Activated T-cell treated with anti-CD3 and anti-CD28 coated beads for 1 hour (primary cell): ENCODE results near the gene ARHGEF33.
"Not testable (repeated sequence)": the region's sequence is repeated elsewhere in the genome, so short reads cannot be mapped to it uniquely, and the experiment has no call there.

Experiments used
- DNase-seq: peaks from one replicate; pipeline ENCODE4 v3.0.0-alpha.2; 2020; ENCODE audit warnings: low read depth

ARHGEF33 gene

DNA sequence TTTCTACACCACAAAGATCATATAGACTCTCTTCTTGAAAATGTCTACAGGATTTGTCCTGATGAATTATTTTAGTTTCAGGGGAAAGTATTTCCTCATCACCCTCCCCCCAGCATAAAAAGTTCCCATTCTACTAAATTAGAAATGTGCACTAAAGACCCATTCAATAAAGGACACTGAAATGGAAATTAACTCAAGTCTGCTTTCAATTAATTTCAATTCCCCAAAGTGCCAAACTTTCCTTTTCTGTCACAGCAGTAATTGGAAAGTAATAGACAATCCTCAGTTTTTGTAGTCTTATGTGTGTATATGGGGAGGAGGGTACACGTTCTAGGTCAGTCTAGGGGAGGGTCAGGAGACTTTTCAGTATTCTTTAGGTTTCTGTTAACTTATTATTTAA lies 21.5 kb downstream of the ARHGEF33 start:
- DNase-seq, result no peak

- DNase-seq, result no peak
Observed at GRCh38 chr2:38912619-38913018, 22.9 kb downstream of the ARHGEF33 start.

DNA sequence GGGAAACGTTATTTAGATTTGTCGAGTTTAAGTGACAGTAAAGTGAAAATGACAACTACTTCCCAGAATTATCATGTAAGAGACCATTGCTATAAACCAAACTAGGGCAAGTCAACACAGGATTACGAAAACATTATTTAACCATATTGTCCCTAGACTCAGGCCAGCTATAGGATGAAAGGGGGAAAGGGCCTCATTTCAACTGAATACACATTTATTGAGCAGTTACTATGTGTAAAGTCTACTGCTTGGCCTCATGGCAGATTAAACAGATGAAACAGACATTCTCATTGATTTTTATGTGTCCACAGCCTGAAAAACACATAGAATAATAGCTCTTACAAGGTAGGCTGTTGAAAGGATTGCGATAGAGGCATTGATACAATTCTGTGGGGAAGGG lies 32.7 kb downstream of the ARHGEF33 start:
- DNase-seq, result no peak

DNA sequence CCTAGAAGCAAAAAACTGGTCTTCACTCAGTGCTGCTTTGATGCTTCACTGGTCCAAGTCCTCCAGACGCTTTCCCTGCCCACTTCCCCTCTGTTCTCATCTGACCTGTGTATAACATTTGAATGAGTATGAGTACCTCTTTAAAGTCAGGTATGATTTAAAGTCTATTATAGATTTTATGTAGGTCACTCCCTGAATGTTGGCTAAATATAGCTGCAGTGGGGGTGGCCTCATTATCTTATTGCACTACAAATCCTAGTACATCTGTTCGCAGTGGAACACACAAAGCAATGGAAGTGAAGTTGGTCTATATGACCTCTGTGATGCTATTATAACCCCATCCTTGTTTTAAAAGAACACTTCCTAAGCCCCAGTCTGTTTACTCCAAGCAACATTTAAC lies 33.2 kb downstream of the ARHGEF33 start:
- no peak for DNase-seq

DNA sequence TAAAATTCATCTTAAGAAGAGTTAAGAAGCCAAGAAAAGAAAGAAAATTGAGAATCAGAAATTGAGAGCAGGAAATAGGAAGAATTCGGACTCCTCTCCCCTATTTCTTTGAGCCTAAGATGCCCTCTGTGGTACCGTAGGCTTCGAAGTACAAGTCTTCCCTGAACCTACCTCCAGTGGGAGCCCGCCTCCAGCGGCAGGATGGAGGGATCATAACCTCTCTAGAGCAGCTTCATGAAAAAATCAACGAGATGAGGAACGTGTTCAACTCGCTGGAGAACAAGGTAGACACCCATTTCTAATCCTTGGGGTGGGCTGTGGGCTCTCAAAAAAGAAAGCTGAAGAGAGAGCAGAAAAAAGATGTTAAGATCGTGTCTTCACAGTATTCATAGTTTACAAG lies 36.3 kb downstream of the ARHGEF33 start:
- no peak for DNase-seq

DNA sequence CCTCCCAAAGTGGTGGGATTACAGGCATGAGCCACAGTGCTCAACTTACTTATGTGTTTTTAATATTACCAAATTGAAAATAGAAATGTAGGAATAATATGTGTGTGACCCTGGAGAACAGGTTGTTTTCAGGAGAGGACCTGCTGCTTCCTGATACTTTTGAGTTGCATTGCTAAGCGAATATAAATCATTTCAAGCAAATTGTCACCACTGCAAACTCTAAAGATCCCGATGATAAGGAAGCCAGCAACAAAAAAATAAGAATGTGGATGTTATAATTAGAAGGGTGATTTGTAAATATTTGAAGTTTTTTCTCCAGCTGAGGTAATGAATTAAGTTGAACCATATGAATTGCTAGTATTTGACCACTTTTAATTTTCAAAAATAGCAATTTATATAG lies 40.9 kb downstream of the ARHGEF33 start:
- DNase-seq, result no peak

DNA sequence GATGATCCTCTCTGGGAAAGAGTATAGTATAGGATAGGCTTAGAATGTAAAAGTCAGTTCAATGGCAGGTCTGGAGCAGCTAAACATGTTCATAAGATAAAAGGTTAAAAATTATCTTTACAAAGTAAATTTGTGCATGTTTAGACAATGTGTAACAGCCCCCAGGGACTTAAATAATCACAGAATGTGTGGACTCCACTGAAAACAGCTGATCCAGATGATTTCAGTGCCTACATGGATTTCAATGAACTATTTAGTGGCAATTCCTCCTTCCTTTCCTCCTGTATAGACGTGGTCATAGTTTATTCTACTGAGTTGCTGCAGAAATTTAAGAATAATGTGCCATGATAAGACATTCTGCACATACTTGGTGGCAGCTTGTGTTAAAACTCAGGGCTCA lies 42.9 kb downstream of the ARHGEF33 start:
- DNase-seq, result no peak

GRCh38 chr2:38933653-38934052 lies 44.0 kb downstream of the ARHGEF33 start:
- DNase-seq, result no peak

- DNase-seq, result no peak
Observed at GRCh38 chr2:38934742-38935141, 45.1 kb downstream of the ARHGEF33 start.

DNA sequence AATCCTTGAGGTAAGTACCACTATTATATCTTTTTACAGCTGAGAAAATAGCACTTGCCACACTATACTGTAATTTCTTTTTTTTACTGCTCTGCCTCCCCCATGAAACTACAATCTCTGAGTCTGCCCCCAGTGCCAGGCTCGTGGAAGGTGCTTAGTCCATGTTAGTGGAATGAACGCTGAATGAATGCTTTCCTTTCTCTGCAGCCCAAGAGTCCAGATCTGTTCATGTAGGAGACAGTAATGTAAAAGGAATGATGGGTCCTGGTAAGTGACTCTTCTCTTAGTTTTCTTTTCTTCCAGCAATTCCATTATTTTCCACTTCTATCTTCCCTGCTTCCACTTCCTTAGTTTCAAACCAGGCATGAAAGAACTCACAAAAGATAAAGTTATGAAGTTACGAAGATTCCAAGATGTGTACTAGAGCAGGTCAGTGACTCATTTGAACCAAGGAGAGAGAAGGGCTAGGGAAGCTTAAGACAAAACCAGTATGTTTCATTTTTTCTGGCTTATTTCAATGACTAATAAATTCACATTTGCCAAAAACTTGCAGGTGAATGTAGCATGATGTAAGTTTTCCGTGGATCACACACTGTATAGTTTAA lies 46.0 kb downstream of the ARHGEF33 start:
- no peak for DNase-seq

- DNase-seq, result not testable (repeated sequence)
Observed at GRCh38 chr2:38936516-38936915, 46.8 kb downstream of the ARHGEF33 start.

DNA sequence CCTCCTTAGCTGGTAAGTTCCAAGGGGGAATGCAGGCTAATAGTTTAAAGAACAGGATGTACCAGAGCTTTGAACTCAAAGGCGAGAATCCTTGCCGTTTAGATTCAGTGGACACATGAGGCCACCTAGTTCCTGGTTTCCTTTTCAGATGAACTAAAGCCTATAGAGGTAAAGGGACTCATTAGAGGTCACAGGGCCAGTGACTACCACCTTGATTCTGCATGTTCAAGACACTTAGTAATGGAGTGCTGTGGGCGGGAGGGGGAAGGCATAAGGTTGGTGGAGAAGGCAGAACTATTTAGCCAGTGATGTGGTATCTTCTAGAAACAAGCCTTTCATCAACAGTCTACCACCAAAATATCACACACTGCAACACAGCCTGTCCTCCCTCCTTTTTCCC lies 47.9 kb downstream of the ARHGEF33 start:
- no peak for DNase-seq

- DNase-seq, result no peak
Observed at GRCh38 chr2:38940746-38941145, 51.1 kb downstream of the ARHGEF33 start.

DNA sequence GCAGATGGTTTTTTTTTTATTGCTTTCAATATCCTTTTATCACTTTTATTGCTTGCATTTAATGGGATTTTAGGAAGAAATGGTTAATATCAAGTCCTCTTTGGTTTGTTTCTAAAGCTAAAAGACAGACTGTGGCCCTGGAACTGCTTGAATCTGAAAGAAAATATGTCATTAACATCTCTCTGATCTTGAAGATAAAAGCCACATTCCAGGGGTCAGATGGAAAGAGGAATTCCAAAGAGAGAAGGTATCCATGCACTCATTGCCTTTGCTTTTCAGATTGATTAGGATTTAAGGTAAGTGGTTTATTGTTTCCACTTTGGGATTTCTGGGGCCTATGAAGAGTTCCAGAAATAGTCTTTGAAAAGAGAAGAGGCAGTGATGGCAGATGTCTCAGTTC lies 54.1 kb downstream of the ARHGEF33 start:
- DNase-seq, result no peak

GRCh38 chr2:38945372-38945771 lies 55.7 kb downstream of the ARHGEF33 start:
- no peak for DNase-seq

DNA sequence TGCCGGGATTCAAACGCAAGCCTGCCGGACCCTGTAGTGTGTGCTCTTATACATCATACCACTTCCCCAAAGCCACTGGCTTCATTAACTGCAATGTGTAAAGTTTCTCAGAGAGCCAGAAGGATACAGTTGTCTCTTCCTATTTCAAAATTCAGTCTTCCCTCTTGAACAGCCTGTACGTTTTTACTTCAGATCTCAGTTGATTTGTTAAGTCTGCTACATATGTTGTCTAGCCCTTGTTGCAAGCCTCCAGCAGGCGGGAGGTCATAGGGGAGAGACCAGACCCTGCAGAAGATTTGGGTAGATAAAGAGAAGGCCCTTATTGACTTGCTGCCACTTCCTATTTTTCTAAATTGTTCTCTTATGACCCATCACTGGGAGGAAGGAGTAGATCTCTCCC lies 56.2 kb downstream of the ARHGEF33 start:
- DNase-seq, result no peak

GRCh38 chr2:38947241-38948239 lies 57.9 kb downstream of the ARHGEF33 start:
- peak; percentile 42 for DNase-seq

DNA sequence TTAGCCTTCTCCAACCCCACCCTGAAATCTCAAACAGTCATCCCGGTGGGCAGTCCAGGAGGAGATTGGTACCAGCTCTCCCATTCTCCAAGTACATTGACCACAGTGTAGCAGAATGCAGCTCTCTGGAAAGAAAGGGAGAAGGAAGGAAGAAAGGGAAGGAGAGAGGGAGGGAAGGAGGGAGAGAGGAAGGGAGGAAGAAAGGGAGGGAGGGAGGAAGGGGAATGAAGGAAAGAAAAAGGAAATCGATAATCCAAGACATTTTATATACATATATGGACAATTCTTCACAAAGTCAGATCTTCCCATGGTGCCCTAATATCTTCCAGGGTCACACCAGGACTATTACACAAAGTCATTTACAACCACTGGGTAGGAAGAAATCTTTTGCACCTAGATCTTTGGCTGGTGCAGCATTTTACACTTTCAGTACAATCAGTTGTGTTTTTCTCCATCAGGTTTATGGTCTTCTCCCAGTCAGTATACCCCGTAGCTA lies 58.8 kb downstream of the ARHGEF33 start:
- DNase-seq, result no peak

- DNase-seq, result no peak
Observed at GRCh38 chr2:38948995-38949394, 59.3 kb downstream of the ARHGEF33 start.

- DNase-seq, result no peak
Observed at GRCh38 chr2:38951766-38952165, 62.1 kb downstream of the ARHGEF33 start.

GRCh38 chr2:38957972-38958371 lies 68.3 kb downstream of the ARHGEF33 start:
- DNase-seq, result no peak

DNA sequence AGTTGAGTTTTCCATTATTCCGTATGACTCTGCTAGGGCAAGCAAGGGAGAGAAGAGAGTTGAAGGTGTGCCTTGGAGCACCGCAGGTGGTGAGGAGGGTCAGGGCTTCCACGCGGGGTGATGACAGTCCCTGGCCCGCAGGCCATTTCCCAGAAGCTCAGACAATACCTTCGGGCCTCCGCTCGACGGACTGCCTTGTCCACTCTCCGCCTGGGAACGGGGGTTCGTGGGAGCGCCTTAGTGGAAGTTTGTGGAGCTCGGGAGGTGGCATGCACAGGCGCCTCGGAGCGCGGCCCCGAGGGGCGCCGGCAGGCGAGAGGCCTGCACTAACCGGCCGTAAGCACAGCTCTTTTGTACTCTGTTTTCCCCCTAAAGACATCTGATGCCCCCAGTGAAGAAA lies 69.8 kb downstream of the ARHGEF33 start:
- DNase-seq, result no peak

GRCh38 chr2:38959938-38960608 lies 70.4 kb downstream of the ARHGEF33 start:
- peak; percentile 44 for DNase-seq
